Osteocyte (in vitro differentiated cells): ENCODE results near the gene PREP. TPM values are rescaled to one million over a fixed set of nuclear protein-coding genes. Genes with fewer than 3 reads are reported as not detected.

Experiments
- DNase-seq: peaks from one replicate; pipeline ENCODE4 v3.0.0; 2021; ENCODE audit warnings: mixed read lengths; ENCODE audit not compliant: unreplicated experiment; ENCODE audit errors: extremely low spot score
- H3K27ac Mint-ChIP-seq: one replicate; pipeline ENCODE4 v1.8.0; 2021; ENCODE audit warnings: mild to moderate bottlenecking, mixed read lengths; ENCODE audit not compliant: unreplicated experiment
- H3K27me3 Mint-ChIP-seq: one replicate; pipeline ENCODE4 v1.8.0; 2021; ENCODE audit warnings: mixed read lengths; ENCODE audit not compliant: unreplicated experiment
- H3K36me3 Mint-ChIP-seq: one replicate; pipeline ENCODE4 v1.8.0; 2021; ENCODE audit warnings: mixed read lengths; ENCODE audit not compliant: unreplicated experiment
- H3K4me1 Mint-ChIP-seq: one replicate; pipeline ENCODE4 v1.8.0; 2021; ENCODE audit warnings: mixed read lengths; ENCODE audit not compliant: unreplicated experiment
- H3K4me3 Mint-ChIP-seq: one replicate; pipeline ENCODE4 v1.8.0; 2021; ENCODE audit warnings: mild to moderate bottlenecking, moderate library complexity, mixed read lengths; ENCODE audit not compliant: unreplicated experiment
- H3K9me3 Mint-ChIP-seq: one replicate; pipeline ENCODE4 v1.8.0; 2021; ENCODE audit warnings: mixed read lengths; ENCODE audit not compliant: unreplicated experiment
- CTCF ChIP-seq: fragments of 200-600 bp; sonication (generic); IDR thresholded peaks from 2 replicates; pipeline ENCODE4 v1.5.0; 2021; ENCODE audit warnings: antibody characterized with exemption, mild to moderate bottlenecking, moderate library complexity
- total RNA-seq: library from RNA; stranded (reverse); gene quantifications from 2 replicates; pipeline ENCODE4 v1.2.1, GENCODE V29; 2021

PREP gene
- total RNA-seq, 1 donor from 2014 or later, result 36.9 TPM

- DNase-seq, result no peak
- TF ChIP-seq CTCF, result no peak
- Mint-ChIP-seq H3K4me3 (no peak overlapping the region), H3K9me3 (no peaks in the 10 kb centered on the region), H3K27me3 (no peaks in the 10 kb centered on the region), H3K4me1 (peaks cover 10% of the 10 kb centered on the region), H3K36me3 (peaks cover 15% of the 10 kb centered on the region), H3K27ac (no peak overlapping the region)
These were observed 101.8 kb downstream of the PREP start for GRCh38 chr6:105301072-105301503.

GRCh38 chr6:105300090-105300489, 102.8 kb downstream of the PREP start:
- DNase-seq, result no peak
- H3K36me3 Mint-ChIP-seq, result peaks cover 14% of the 10 kb centered on the region
- H3K4me3 Mint-ChIP-seq, result no peak overlapping the region
- H3K9me3 Mint-ChIP-seq, result no peaks in the 10 kb centered on the region
- no peak for TF ChIP-seq CTCF
- peaks cover 10% of the 10 kb centered on the region for H3K4me1 Mint-ChIP-seq
- H3K27ac Mint-ChIP-seq, result no peak overlapping the region
- H3K27me3 Mint-ChIP-seq, result no peaks in the 10 kb centered on the region

GRCh38 chr6:105294129-105294528, 108.8 kb downstream of the PREP start:
- Mint-ChIP-seq H3K36me3 (peaks cover 36% of the 10 kb centered on the region), H3K4me3 (no peak overlapping the region), H3K9me3 (peaks cover 14% of the 10 kb centered on the region), H3K27me3 (no peaks in the 10 kb centered on the region), H3K4me1 (no peaks in the 10 kb centered on the region), H3K27ac (no peak overlapping the region)
- TF ChIP-seq CTCF, result no peak
- DNase-seq, result no peak

- no peak overlapping the region for H3K27ac Mint-ChIP-seq
- peaks cover 40% of the 10 kb centered on the region for H3K36me3 Mint-ChIP-seq
These were observed 110.1 kb downstream of the PREP start for GRCh38 chr6:105292689-105293339.

GRCh38 chr6:105291525-105291924, 111.4 kb downstream of the PREP start:
- TF ChIP-seq CTCF, result no peak
- no peaks in the 10 kb centered on the region for H3K4me1 Mint-ChIP-seq
- H3K9me3 Mint-ChIP-seq, result peaks cover 14% of the 10 kb centered on the region
- DNase-seq, result no peak
- peaks cover 41% of the 10 kb centered on the region for H3K36me3 Mint-ChIP-seq
- no peaks in the 10 kb centered on the region for H3K27me3 Mint-ChIP-seq
- H3K4me3 Mint-ChIP-seq, result no peak overlapping the region
- no peak overlapping the region for H3K27ac Mint-ChIP-seq

More at GRCh38 chr6:105292689-105293339, 110.1 kb downstream of the PREP start:
- no peak for DNase-seq
- Mint-ChIP-seq H3K9me3 (peaks cover 14% of the 10 kb centered on the region), H3K27me3 (no peaks in the 10 kb centered on the region), H3K4me3 (no peak overlapping the region), H3K4me1 (no peaks in the 10 kb centered on the region)
- TF ChIP-seq CTCF, result no peak
